ENCODE results near the gene ARL6IP6.

DNA sequence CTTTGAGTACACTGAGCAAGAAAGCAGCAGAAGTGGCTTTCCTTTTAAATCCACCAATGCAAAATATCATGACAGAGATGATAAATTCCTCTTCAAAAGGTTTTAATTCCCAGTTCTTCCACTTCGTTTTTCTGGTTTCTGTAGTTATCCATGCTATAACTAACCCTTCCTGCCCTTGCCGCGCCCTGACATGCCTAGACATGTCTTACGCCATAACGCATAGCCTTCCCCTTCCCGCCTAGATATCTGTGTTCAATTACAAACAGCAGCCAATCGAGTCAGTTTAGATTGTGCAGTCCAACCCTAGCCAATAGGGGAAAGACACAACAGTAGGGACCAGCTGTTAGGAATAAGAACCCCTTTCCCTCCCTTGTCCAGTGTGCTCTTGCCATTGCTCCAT lies 17.2 kb upstream of the ARL6IP6 start:
- TF ChIP-seq, protein P1, sequence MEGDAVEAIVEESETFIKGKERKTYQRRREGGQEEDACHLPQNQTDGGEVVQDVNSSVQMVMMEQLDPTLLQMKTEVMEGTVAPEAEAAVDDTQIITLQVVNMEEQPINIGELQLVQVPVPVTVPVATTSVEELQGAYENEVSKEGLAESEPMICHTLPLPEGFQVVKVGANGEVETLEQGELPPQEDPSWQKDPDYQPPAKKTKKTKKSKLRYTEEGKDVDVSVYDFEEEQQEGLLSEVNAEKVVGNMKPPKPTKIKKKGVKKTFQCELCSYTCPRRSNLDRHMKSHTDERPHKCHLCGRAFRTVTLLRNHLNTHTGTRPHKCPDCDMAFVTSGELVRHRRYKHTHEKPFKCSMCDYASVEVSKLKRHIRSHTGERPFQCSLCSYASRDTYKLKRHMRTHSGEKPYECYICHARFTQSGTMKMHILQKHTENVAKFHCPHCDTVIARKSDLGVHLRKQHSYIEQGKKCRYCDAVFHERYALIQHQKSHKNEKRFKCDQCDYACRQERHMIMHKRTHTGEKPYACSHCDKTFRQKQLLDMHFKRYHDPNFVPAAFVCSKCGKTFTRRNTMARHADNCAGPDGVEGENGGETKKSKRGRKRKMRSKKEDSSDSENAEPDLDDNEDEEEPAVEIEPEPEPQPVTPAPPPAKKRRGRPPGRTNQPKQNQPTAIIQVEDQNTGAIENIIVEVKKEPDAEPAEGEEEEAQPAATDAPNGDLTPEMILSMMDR (IDR thresholded peaks at IDR 0.05), result no peak
- TF ChIP-seq EP300 (IDR thresholded peaks at IDR 0.05), result no peak
